GM21619 (cell line): ENCODE results near the gene PHB1.
"Not testable (repeated sequence)": the region's sequence is repeated elsewhere in the genome, so short reads cannot be mapped to it uniquely, and the experiment has no call there.

ENCODE experiments used
- ATAC-seq: cut with Tn5 transposase; IDR thresholded peaks from one replicate; pipeline ENCODE4 v1.9.1; 2021; ENCODE audit not compliant: unreplicated experiment

Gene PHB1

DNA sequence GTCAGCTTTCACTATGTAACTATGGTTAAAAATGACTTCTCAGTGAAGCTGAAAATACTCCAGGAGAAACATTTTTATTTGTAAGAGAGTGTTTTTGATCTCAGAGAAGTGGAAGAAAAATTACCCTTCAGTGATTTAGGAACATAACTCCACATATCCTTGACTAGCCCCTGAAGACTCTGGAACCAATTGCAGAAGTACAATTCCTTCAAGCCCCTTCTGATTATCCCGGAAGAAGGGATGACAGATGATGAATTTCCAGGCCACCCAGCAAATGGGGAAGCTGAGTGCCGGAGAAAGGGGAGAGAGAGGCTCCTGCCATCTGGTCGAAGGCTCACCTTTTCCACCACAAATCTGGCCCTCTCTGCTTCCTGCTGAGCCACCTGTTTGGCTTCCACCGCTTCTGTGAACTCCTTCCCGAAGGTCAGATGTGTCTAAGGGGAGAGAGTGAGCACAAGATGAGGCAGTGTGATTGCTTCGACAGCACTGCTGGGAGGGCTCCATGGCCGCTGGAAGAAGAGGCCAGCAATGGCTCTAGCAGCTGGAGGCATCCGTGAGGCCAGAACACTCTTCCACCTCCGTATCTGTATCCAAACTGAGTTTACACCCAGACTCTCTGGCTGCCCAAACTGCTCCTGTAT is 8.1 kb downstream of the PHB1 start:
- no peak for ATAC-seq

DNA sequence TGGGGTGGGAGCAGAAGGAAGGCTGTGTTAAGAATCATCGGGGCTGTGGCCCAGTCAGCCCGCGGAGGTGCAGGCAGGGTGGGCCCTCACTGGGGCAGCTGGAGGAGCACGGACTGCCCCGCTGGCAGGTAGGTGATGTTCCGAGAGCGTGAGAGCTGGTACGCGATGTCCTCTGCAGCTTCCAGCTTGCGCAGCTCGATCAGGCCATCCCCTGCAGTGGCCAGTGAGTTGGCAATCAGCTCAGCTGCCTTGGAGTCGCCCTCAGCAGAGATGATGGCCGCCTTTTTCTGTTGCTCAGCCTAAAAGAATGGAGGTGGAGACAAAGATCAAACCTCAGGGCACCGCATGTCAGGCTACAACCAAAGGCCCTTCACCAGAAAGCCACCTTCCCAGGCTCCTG is 9.8 kb downstream of the PHB1 start:
- ATAC-seq: no peak

DNA sequence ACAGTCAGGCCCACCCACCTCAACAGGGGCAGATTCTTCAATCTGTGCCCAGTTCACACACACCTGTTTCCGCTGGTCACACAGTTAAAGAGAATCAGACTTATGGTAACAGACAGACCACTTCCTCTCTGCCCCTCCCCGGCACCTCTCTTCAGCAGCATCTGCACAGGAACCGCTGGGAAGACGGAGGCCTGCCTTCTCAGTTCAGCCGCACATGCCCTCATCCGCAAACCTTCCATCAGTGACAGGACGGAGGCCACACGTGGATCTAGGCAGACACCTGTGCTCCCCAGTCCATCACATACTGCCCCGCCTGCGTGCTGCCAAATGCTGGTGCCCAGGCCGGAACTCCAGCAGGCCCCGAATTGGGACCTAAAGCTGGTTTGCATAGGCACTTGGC is 10.3 kb downstream of the PHB1 start:
- ATAC-seq: no peak

DNA sequence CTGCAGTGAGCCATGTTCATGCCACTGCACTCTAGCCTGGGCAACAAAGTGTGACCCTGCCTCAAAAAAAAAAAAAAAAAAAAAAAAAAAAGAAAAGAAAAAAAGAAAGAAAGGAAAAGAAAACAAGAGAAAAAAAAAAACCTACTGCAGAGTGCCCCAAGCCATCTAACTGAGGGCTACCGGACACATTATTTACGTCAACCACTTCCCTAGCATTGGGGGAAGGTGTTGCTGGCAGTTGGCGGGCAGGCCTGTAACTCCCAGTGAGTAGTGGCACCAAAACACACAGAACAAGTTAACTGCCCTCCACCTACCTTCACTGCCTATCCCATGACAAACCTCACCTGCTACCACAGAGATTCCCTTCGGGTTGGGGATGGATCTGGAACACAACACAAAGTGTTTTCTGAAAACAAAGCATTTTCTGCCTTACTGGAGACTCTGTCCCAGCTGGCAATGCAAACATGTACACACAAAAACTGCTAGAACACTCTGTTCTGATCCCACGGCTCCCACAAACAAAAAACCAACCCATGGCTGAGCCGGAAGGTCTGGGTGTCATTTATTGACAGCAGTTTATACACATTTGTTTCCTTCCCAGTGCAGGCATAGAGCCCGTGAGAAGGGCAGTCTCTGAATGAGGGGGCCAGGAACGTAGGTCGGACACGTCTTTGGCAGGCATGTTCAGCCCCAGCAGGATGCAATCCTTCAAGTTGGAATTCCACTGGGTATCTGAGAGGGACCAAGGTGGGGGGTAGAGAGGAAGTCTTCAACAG is 11.0 kb downstream of the PHB1 start:
- no peak for ATAC-seq

DNA sequence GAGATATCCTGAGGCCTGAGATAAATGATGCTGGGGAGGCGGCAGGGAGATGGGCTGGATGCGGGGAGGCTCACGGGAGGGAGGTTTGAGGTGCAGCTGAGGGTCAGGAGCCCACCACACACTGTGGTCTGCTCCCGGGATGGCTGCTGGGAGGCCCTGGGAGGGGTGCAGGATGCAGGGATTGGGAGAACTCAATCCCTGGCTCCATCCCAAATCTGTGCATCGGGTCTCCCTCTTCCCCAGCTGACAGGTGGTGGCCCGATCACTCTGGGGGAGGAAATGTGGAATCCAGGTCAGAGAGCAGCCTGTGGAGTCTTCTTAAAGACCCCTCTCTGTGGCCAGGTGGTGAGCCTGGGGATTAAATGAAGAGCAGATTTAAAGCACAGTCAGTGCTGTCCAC is 12.0 kb downstream of the PHB1 start:
- no peak for ATAC-seq

DNA sequence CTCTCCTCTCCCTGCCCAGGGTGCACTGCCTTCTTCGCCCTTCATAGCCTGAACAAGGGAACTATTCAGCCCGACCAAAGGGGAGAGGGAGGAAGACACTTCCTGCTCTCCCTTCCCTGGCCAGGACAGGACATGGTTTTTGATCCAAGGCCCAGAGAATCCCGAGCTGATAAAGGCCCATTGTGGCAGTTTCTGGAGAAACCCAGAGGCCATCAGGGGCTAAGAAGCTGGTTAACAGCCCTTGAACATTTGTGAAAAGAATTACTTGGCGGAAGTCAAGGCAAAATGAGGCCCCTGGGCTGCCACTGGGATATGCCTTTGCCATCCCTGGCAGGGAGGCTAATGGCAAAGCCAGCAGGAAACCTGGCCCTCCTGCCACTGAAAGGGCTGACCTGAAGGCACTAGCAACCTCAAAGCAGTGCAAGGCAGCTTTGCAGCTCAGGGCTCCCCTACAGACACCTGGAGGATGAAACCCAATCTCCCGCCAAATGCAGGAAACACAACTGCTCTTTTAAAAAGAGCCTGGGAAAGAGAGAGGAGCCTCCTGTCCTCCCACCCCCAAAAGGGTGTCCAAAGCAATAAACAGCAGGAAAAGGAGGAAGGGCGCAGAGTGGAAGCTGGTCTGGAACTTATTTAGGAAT is 12.6 kb downstream of the PHB1 start:
- ATAC-seq: no peak

DNA sequence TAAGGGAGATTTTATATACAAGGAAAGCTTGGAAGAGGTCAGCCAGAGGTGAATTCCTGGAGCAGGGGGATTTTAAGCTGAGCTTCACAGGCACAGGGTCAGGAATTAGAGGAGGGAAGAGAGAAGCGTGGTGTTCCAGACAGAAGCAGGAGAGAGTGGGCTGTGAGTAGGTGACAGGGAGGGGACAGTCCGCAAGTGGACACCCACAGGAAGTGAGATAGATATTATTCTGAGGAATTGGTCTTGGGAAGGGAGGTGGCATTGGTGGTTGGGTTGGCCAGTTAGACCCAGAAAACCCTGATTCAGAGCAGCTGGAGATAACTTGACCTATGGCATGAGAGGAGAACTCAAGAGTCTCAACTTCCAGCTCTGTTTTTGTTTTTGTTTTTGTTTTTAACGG is 14.7 kb downstream of the PHB1 start:
- ATAC-seq: no peak

DNA sequence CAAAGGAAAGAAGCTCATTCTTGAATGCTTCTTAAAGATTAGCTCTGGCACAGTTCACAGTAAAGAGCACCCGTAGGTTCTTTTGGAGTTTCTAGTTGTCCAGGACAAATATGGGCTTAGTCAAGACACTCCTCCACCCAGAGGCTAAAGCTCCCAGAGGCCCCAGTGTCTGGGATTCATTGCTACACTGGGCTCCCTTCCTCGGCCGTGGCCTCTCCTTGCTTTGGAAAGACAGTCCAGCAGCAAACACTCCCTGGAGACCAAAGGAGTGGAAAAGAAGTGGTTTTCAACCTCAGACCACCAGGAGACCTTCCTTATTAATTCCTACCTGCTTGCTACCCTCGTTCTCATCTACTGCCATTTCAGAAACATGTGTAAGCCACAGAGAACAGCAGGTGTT is 17.1 kb downstream of the PHB1 start:
- no peak for ATAC-seq

DNA sequence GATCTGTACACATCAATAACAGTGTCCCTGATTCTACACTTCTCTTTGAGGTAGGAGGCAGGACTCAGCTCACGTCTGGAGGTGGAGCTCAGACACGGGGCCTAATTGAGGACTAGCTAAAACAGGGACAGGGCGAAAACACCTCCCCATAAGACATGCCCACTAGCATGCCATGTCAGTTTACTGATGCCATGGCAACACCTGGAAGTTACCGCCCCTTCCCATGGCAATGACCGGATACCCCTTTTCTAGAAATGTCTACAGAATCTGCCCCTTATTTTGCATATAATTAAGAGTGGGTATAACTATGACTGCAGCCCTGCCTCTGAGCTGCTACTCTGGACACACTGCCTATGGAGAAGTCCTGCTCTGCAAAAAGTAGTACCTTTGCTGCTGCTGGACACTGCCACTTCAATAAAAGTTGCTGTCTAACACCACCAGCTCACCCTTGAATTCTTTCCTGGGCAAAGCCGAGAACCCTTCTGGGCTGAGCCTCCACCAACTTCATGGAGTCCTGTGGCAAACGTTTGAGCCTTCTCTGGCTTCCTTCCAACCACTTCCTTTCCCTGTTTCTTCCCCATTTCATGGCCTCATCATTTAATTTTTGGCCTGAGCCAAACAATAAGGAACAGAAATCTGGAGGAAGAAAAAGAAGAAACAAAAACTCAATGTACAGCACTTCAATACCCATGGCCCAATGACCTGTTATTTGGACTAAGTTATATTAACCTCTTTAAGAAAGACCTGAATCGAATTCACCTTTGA is 21.0 kb downstream of the PHB1 start:
- ATAC-seq: no peak

DNA sequence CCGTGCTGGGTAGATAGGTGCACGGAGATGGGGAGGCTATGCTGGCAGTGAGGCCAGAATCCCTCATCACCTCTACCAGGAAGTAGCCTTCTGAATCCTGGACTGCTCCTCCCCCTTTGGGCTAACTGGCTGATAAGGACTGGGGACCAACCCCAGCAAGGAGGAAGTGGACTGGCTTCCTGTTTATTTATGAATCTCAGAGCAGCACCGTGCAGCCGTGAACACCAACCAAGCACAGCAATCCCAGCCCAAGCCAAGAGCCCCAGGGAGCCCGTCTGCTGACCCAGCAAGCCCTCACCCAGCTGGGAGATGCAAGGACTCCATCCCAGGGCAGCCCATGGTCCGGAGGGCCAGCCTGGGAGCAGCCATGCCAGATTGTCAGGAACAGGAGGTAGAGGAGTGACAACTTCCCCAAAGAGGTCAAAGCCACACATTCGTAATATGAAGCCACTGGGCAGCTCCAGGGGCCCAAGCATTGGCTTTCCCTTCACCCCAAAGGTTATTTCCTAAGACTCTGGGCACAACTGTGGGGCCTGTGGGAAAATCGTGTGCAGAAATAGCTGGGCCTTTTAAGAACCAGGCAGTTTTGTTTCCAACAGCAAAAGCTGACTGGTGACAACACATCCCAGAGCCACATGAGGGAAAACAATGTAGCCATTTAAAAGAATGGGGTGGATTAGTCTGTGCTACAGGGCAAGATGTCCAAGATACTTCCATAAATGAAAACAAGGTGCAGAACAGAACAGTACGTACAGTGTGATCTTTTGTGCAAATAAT is 23.9 kb downstream of the PHB1 start:
- ATAC-seq: no peak

DNA sequence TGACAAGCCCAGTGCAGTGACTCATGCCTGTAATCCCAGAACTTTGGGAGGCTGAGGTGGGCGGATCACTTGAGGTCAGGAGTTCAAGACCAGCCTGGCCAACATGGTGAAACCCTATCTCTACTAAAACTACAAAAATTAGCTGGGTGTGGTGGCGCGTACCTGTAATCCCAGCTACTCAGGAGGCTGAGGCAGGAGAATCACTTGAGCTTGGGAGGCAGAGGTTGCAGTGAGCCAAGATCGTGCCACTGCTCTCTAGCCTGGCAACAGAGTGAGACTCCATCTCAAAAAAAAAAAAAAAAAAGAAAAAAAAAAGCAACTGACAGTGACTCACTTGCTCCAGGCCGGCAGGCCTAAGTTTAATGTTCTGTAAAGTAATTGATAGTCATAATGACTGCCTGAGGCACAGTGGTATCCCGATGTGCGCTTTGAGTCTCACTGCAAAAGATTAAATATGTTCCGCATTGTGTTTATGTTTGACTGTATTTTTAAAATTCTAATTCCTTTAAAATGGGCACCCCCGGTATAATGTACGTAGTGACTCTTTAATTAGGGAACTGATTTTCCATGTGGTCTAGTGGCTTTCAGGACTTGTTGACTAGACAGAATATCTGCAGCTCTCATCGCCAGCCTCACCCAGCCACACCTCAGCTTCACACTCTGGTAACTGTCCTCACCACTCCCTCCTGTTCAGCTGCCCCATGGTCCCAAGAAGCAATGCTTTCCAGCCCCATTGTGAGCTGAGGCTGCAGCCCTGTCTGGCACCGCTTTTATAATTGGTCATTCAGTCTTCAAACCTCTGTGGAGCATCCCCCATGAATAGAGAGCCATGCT is 25.0 kb downstream of the PHB1 start:
- ATAC-seq: not testable (repeated sequence)

DNA sequence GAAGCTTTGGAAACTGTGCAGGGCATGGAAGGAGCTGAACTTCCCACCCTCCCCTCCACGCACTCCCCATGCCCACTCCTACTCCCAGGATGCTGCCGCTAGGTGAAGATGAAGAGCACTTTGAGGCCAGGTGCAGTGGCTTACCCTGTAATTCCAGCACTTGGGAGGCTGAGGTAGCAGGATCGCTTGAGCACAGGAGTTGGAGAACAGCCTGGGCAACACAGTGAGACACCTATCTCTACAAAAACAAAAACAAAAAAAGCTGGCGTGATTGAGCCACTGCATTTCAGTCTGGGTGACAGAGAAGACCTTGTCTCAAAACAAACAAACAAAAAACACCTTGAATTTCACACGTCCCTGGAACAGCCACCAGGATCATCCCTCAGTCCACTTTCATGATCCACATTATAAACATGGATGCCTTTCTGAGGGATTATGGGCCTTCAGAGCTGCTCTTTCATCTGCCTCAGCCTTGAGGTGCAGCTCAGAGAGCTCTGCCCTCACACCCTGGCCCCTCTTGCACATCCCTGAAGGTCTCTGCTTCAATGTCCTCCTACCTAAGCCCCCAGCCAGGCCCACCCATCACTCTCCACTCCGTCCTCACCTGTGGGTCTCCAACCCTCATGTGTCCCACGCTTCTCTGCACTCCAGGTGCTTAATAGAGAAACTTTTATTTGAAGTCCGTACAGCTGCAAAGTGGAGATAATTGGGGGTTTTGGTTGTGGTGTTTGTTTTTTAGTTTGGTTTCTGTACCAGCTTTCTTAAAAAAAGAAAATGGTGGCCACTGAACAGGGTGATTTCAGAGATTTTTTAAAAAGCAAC is 25.8 kb downstream of the PHB1 start:
- no peak for ATAC-seq

DNA sequence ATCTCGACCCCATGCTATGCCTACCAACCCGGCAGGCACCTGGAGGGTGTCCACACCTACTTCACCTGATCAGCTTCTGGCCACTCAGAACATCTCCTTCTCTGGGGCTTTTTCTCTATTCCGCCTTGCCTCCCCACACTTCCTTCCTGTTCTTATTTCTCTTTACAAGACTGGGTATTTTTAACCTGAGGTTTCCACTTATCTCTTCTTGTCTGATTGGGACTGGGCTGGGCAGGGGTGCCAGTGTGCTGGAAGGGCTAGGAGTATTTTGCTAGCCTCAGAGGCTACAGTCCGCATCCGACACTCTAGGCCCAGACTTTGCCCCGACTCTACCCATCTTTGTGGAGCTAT is 26.4 kb downstream of the PHB1 start:
- no peak for ATAC-seq

DNA sequence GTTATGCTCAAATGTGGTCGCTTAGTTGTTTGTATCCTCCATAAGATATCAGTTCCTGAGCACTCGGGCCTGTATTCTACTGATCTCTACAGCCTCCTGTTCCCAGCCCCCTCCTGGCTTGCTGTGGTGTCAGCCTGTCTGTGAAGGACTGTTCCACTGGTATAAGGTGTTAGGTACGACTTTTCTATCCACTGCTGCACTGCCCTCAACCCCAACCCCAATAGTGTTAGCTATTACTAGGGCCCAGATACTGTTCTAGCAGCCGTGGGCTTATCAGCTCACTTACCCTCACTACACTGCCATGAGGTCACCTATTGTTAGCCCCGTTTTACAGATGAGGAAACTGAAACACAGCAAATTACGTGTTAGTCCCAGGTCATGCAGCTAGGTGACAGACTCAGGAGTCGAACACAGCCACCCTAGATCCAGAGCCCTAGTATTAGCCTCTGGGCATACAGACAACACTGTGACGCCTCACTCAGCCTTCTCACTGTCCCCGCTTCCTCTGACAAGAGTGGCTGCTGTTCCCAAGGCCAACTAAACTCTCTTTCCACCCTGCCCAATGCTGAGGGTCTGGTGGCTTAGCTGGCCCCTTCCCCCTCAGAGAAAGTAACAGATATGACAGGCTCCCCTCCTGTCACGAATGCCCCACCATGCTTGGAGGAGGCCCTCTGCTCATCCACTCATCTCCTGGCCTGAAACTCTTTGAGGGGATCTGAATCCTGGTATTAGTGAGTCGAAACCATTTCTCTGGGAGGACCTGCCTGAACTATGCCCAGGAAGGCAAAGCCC is 27.0 kb downstream of the PHB1 start:
- no peak for ATAC-seq

DNA sequence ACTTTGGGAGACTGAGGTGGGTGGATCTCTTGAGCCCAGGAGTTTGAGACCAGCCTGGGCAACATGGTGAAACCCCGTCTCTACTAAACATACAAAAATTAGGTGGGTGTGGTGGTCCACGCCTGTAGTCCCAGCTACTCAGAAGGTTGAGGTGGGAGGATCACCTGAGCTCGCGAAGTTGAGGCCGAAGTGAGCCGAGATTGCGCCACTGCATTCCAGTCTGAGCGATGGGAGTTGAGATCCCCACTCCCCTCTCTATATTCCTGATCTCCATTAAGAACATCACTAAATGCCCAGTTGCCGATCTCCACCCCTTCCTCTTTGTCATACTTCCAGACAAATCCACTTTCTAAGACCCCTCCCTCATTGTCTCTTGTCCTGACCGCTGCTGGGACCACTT is 28.3 kb downstream of the PHB1 start:
- ATAC-seq: no peak

DNA sequence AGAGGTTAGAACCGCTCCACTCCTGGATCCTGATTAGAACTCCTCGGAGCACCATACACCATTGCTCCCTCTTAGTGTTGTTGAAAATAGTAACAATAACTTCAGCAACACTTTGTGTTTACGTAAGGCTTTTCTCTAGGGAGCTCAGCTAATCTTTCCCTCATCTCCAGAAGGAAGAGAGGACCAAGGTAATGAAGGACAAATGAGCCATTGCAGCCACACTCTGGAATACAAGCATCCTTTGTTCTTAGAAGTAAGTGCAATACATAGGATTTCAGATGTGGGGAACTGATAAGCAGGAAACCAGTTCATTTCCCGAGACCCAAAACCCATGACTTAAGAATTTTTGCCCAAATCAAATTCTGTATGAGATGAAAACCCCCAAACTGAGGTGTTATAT is 29.7 kb downstream of the PHB1 start:
- no peak for ATAC-seq

DNA sequence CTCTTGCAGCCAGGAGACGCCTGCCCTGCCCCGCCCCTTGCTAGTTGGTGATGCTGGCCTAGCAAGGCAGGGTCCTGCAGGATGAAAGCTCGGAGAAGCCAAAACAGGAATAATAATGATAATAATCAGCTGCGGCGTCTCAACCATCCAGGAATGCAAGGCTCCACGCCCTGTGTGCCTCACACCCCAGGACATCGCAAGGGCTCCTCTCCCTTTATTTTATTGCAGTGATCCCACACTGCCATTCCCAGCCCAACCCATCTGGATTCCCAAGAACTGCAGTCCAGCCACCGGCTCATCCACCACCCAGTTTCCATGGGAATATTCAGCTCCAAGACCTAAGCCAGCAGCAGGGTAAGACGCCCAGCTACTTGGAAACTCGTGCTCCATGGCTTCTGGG is 31.6 kb downstream of the PHB1 start:
- no peak for ATAC-seq

DNA sequence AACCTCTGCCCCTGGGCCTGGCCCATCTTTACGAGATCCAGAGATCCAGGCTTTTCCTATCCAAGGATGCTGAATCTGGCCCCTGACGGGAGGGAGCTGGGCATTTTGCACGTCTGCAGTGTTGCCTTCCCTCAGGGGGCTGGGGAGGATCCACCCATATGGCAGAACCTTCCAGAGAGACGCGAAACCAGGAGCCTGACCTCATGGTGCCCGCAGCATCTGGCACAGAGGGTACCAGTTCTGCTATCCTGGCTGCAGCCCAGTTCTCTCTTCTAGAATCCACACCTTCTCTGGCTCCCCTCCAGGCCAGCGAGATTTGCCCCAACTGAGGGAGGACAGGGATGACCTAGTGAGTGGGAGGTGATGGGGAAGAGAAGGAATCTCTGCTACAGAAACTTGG is 32.1 kb downstream of the PHB1 start:
- ATAC-seq: no peak
